Measurements from ENCODE around the gene PI16.

PI16 gene, protein sequence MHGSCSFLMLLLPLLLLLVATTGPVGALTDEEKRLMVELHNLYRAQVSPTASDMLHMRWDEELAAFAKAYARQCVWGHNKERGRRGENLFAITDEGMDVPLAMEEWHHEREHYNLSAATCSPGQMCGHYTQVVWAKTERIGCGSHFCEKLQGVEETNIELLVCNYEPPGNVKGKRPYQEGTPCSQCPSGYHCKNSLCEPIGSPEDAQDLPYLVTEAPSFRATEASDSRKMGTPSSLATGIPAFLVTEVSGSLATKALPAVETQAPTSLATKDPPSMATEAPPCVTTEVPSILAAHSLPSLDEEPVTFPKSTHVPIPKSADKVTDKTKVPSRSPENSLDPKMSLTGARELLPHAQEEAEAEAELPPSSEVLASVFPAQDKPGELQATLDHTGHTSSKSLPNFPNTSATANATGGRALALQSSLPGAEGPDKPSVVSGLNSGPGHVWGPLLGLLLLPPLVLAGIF

DNA sequence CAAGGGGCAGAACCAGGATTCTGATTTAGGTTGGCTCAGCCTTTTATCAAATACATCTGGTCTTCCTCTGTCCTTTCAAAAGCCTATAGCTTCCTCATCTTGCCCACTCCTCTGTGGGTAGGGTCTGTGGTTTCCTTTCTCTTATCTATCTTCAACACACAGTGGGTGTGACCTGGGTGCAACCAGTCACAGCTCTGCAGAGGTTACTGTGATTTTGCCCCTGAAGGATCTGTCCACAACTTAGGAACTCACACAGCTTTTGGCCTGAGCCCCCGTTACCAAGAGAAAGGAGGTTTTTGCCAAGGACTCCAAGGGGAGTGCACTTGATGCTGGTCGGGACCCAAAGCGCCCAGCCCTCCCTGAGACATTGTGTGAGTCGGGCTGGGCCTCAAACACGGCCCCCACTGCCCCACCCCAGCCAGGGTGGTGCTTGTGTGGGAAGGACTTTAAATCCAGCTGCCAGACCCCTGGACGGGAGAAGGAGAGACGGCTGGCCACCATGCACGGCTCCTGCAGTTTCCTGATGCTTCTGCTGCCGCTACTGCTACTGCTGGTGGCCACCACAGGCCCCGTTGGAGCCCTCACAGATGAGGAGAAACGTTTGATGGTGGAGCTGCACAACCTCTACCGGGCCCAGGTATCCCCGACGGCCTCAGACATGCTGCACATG is at the start of gene PI16:
PI16 (plus strand) TSS at position 477 of the 670 bp plus-strand sequence; CDS start at position 500, 23 bp downstream.
- TF ChIP-seq, protein P1, sequence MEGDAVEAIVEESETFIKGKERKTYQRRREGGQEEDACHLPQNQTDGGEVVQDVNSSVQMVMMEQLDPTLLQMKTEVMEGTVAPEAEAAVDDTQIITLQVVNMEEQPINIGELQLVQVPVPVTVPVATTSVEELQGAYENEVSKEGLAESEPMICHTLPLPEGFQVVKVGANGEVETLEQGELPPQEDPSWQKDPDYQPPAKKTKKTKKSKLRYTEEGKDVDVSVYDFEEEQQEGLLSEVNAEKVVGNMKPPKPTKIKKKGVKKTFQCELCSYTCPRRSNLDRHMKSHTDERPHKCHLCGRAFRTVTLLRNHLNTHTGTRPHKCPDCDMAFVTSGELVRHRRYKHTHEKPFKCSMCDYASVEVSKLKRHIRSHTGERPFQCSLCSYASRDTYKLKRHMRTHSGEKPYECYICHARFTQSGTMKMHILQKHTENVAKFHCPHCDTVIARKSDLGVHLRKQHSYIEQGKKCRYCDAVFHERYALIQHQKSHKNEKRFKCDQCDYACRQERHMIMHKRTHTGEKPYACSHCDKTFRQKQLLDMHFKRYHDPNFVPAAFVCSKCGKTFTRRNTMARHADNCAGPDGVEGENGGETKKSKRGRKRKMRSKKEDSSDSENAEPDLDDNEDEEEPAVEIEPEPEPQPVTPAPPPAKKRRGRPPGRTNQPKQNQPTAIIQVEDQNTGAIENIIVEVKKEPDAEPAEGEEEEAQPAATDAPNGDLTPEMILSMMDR (IDR thresholded peaks at IDR 0.05; ENCODE audit: low read depth, low read length, missing control alignments), result no peak
- no peak within 1 kb of the TSS for H3K4me3 ChIP-seq (replicated peaks; ENCODE audit: low read depth, low read length)
- DNase-seq (ENCODE audit: extremely low read depth, low read depth), result no peak

DNA sequence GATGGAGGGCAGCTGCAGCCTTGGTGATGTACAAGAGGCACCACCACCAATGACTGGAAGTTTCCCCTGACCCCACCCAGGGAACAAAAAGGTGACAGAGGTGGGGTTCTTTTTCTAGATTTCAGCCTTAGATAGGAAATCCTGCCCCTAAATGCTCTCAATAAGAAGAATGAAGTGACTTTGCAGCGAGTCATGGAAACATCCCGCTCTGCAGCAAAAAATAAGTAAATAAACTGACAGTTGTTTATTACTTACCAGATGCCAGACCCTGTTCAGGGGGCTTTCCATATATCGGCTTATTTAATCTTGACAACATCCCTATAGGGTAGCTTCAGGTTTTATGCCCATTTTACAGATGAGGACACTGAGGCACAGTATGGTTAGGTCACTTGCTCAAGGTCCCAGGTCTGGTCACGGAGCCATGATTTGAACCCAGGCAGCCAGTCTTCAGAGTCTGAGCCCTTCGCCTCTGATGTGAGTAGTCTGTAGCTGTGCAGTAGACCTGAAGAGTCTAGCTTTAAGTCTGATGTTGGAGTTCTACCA is 49.6 kb upstream of the PI16 start:
- TF ChIP-seq, protein P1 (IDR thresholded peaks at IDR 0.05; ENCODE audit: low read depth, low read length, missing control alignments), result no peak
- no peak overlapping the region for H3K4me3 ChIP-seq (replicated peaks; ENCODE audit: low read depth, low read length)
- DNase-seq (ENCODE audit: extremely low read depth, low read depth), result no peak

DNA sequence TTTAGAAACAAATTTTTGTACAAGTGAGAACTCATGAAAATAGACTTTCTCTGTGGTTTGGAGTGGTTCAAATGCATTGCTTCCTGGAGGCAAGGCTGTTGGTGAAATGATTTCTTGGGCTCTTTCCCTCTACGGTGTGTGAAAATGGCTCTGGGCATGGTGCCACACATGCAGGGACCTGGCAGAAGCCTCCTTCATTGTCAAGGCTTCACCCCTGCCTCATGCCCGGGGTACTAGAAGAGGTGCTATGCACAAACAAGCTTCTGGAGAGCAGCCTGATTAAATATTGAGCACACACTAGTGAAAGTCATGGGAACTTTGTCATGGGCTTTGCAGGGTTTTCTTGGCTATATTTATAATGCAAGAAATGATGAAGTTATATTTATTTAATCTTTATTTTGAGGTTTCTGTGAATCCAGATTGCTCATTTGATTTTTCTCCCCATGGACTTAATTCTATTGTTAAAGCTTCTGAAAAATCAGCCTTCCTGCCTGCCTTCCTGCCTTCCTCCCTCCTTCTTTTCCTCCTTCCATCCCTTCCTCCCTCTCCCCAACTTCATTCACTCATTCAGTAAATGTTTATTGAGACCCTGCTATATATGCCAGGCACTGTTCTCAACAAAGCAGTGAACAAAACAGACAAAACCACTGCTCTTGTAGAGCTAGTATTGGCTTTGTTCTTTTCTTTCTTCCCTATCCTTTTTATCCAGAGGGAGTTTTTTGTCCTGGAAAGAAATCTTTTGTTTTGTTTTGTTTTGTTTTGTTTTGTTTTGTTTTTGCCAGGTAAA is 47.8 kb upstream of the PI16 start:
- no peak overlapping the region for H3K4me3 ChIP-seq (replicated peaks; ENCODE audit: low read depth, low read length)
- TF ChIP-seq, protein P1 (IDR thresholded peaks at IDR 0.05; ENCODE audit: low read depth, low read length, missing control alignments), result no peak
- no peak for DNase-seq (ENCODE audit: extremely low read depth, low read depth)

DNA sequence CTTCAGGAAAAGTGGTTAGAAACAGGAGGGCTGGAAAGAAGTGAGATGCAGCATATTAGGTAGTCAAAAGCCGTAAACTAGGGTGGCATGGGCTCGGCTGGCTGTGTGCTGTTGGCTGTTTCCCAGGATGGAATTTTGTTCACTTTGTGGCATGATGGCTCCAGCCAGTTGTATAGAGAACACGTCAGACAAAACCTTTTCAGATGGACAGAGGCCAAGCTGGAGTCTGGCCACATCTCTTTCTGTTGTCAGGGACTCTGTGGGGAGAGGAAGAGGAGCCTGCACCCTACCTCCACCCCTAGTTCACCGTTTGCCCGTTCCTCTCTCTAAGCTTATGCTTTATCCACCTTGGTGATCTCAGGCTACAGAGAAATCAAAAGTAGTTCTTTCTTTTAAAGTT is 46.8 kb upstream of the PI16 start:
- TF ChIP-seq, protein P1 (IDR thresholded peaks at IDR 0.05; ENCODE audit: low read depth, low read length, missing control alignments), result no peak
- no peak for DNase-seq (ENCODE audit: extremely low read depth, low read depth)
- H3K4me3 ChIP-seq (replicated peaks; ENCODE audit: low read depth, low read length), result no peak overlapping the region

DNA sequence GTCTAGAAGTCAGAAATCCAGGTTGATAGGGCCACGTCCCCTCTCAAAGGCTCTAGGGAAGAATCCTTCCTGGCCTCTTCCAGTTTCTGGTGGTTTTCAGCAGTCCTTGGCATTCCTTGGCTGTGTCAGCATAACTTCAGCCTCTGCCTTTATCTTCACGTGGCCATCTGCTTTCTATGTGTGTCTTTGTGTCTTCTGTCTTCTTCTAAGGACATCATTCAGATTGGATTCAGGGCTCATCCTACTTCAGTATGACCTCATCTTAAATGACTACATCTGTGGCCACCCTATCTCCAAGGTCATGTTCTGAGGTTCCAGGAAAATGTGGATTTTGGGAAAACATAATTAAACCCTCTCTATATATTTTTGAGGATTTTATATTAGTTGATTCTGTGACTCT is 45.8 kb upstream of the PI16 start:
- TF ChIP-seq, protein P1 (IDR thresholded peaks at IDR 0.05; ENCODE audit: low read depth, low read length, missing control alignments), result no peak
- DNase-seq (ENCODE audit: extremely low read depth, low read depth), result no peak
- no peak overlapping the region for H3K4me3 ChIP-seq (replicated peaks; ENCODE audit: low read depth, low read length)

DNA sequence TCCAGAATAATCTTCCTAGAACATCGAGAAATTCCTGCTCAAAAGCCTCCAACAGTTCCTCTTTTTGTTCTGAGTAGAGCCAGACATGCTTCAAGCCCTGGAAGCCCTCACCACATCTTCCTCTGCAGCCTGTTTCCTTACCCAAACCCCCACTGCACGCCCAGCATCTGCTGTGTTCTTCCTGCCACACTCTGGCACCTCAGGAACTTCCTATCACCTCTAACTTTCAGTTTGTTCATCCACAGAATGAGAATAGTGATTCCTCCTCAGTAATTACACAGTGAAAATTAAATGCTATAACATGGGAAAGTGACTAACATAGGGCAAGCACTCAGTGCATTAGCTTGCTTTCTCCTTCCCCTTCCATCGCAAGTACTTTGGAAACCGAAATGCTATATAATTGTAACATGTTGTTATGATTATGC is 42.5 kb upstream of the PI16 start:
- TF ChIP-seq, protein P1 (IDR thresholded peaks at IDR 0.05; ENCODE audit: low read depth, low read length, missing control alignments), result no peak
- no peak for DNase-seq (ENCODE audit: extremely low read depth, low read depth)
- H3K4me3 ChIP-seq (replicated peaks; ENCODE audit: low read depth, low read length), result no peak overlapping the region

Measured in HFF-Myc (cell line).